SKM-1 (cell line): ENCODE data around the gene PRLH.

ENCODE experiments used
- DNase-seq: peaks from one replicate; lab custom pipeline; 2025; ENCODE audit not compliant: unreplicated experiment; lab: John Stamatoyannopoulos, UW

The PRLH gene

GRCh38 chr2:237563816-237564215 is 2.6 kb upstream of the PRLH start:
- no peak for DNase-seq

- DNase-seq: no peak
These were observed 1.7 kb upstream of the PRLH start for GRCh38 chr2:237564526-237565131.

- DNase-seq: no peak
These were observed 400 bp upstream of the PRLH start for GRCh38 chr2:237565974-237566373.

- no peak for DNase-seq
These were observed 1.1 kb downstream of the PRLH start for GRCh38 chr2:237567276-237568029.

- no peak for DNase-seq
These were observed 1.8 kb downstream of the PRLH start for GRCh38 chr2:237568121-237568660.

GRCh38 chr2:237569041-237569440 is 2.7 kb downstream of the PRLH start:
- DNase-seq: no peak

- DNase-seq: no peak
These were observed 3.5 kb downstream of the PRLH start for GRCh38 chr2:237569896-237570295.

GRCh38 chr2:237570776-237571335 is 4.5 kb downstream of the PRLH start:
- DNase-seq: no peak

GRCh38 chr2:237571551-237571950 is 5.2 kb downstream of the PRLH start:
- no peak for DNase-seq

- DNase-seq: peak; percentile 75
These were observed 5.8 kb downstream of the PRLH start for GRCh38 chr2:237572021-237572741.

GRCh38 chr2:237572742-237573101 is 6.3 kb downstream of the PRLH start:
- no peak for DNase-seq

GRCh38 chr2:237573721-237574415 is 7.5 kb downstream of the PRLH start:
- no peak for DNase-seq

GRCh38 chr2:237574467-237574866 is 8.1 kb downstream of the PRLH start:
- DNase-seq: no peak

- no peak for DNase-seq
These were observed 8.8 kb downstream of the PRLH start for GRCh38 chr2:237574894-237575868.

GRCh38 chr2:237575869-237576862 is 9.8 kb downstream of the PRLH start:
- no peak for DNase-seq

GRCh38 chr2:237576974-237577373 is 10.6 kb downstream of the PRLH start:
- DNase-seq: no peak

GRCh38 chr2:237577458-237577857 is 11.1 kb downstream of the PRLH start:
- no peak for DNase-seq

- no peak for DNase-seq
These were observed 11.8 kb downstream of the PRLH start for GRCh38 chr2:237577956-237578870.
